HG03521 (cell line): Measurements from ENCODE around the gene C1QTNF8.

ENCODE experiments used
- ATAC-seq: cut with Tn5 transposase; IDR thresholded peaks from one replicate; pipeline ENCODE4 v1.9.1; 2021; ENCODE audit warnings: mild to moderate bottlenecking, moderate library complexity; ENCODE audit not compliant: unreplicated experiment

C1QTNF8 gene

GRCh38 chr16:1063728-1064127, 32.3 kb downstream of the C1QTNF8 start:
- no peak for ATAC-seq

- no peak for ATAC-seq
Observed at GRCh38 chr16:1062895-1063294, 33.1 kb downstream of the C1QTNF8 start.

- ATAC-seq, result no peak
Observed at GRCh38 chr16:1061769-1062505, 34.1 kb downstream of the C1QTNF8 start.

- no peak for ATAC-seq
Observed at GRCh38 chr16:1060416-1061340, 35.4 kb downstream of the C1QTNF8 start.

GRCh38 chr16:1059310-1059709, 36.7 kb downstream of the C1QTNF8 start:
- ATAC-seq, result no peak

- no peak for ATAC-seq
Observed at GRCh38 chr16:1058216-1058615, 37.8 kb downstream of the C1QTNF8 start.

GRCh38 chr16:1057252-1057932, 38.7 kb downstream of the C1QTNF8 start:
- ATAC-seq, result no peak

- ATAC-seq, result no peak
Observed at GRCh38 chr16:1056196-1056595, 39.8 kb downstream of the C1QTNF8 start.

GRCh38 chr16:1055557-1055924, 40.5 kb downstream of the C1QTNF8 start:
- ATAC-seq, result no peak

- ATAC-seq, result no peak
Observed at GRCh38 chr16:1054660-1055556, 41.1 kb downstream of the C1QTNF8 start.

- no peak for ATAC-seq
Observed at GRCh38 chr16:1053700-1054368, 42.2 kb downstream of the C1QTNF8 start.

- ATAC-seq, result no peak
Observed at GRCh38 chr16:1053121-1053521, 42.9 kb downstream of the C1QTNF8 start.

- ATAC-seq, result no peak
Observed at GRCh38 chr16:1052721-1053120, 43.3 kb downstream of the C1QTNF8 start.

GRCh38 chr16:1051446-1051845, 44.6 kb downstream of the C1QTNF8 start:
- ATAC-seq, result no peak

- ATAC-seq, result no peak
Observed at GRCh38 chr16:1050921-1051320, 45.1 kb downstream of the C1QTNF8 start.

GRCh38 chr16:1050516-1050915, 45.5 kb downstream of the C1QTNF8 start:
- ATAC-seq, result no peak

GRCh38 chr16:1049976-1050247, 46.1 kb downstream of the C1QTNF8 start:
- ATAC-seq, result no peak

GRCh38 chr16:1049113-1049975, 46.7 kb downstream of the C1QTNF8 start:
- no peak for ATAC-seq

GRCh38 chr16:1048442-1049112, 47.5 kb downstream of the C1QTNF8 start:
- no peak for ATAC-seq
